ENCODE data around the gene EPS15.

DNA sequence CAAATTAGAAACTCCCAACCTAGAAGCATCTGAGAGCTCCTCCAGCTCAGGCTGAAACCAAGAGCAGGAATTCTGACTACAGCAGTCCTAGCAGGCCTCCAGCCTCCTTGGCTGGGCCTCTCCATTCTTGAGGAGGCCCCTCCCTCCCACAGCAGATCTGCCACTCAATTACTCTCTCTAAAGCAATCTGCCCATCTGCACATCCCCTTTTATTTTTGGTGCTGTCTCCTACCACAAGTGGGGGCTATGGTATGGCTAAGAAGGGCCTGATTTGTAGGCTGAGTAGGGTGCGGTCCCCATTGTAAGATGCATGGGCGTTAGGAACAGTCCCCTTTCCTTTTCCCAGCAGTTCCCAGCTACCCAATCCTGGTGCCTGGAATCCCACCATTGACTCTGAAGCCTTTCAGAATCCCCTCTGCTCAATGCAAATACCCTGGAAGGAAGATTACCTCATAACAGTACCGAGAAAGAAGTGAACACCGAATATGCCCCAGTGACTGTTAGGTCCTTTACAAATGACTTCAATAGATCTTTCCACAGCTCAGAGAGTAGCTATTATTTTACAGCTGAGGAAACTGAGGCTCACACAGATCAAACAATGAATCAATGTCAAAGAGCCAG, 177.1 kb downstream of the EPS15 start:
- TF ChIP-seq CTCF (IDR thresholded peaks at IDR 0.05; ENCODE audit: low read length) (peak; percentile 60), EZH2 (IDR thresholded peaks at IDR 0.05; ENCODE audit: borderline replicate concordance, low read length) (no peak)
